Posterior vena cava (tissue), 2 donors: ENCODE results near the gene GLI3. TPM values are rescaled to one million over a fixed set of nuclear protein-coding genes. Genes with fewer than 3 reads are reported as not detected.

ENCODE experiments used
- DNase-seq: peaks from one replicate; pipeline ENCODE4 v3.0.0-alpha.2; 2020; ENCODE audit warnings: low spot score
- intact Hi-C, 2 donors: fragments of 100-400 bp; cut with DNase I; formaldehyde crosslinking; loops; one replicate each; pipeline versions ENCODE4 v1.14.1 to v1.14.2; 2022 to 2023
- total RNA-seq, 2 donors: library from RNA; stranded (reverse); fragmentation: NEBNext Ultra II Directional; extraction: Animal tissue kit (Norgen Biotek cat#: 25700); gene quantifications; one replicate each; pipeline ENCODE4 v1.2.1, GENCODE V29; 2021
- donor health status: DM: yes; HTN: yes; CAD: no.
- donor health status: DM: yes; HTN: yes; CAD: no.

Gene GLI3
- total RNA-seq, 2 donors from 2014 or later: 24.8 to 27.2 TPM

DNA sequence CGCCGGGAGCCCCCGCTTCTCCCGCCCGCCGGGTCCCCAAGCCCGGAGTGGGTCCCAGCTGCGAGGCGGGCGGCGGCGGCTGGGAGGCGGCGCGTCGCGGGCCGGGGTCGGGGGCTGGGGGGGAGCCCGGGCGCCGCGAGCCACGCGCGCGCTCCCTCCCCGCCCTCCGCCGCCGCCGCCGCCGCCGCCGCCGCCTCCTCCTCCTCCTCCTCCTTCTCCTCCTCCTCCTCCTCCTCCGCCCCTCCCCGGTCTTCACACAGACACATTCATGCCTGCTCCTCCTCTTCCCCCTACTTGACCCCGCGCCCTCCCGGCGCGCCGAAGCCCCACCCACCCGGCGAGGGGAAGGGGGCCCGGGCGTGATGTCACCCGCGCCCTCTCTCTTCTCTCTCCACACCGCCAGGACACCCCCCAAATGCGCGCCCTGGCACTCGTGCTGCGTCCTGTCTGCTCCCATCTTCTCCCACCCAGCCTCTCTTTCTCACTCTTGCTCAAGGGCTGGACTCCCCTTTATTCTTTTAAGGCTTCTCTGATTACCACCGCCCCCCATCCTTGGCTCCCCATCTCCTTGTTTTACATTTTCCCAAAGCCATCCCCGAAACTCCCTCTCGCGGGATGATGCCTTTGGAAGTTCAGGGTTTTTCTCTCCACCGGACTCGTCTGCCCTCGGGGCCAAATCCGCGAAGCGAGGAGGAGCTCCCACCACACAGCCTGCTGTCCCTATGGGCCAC lies 967 bp upstream of the GLI3 start:
- intact Hi-C loops: no loop called here
- DNase-seq: peak; percentile 87

- intact Hi-C loops: no loop called here
- peak; percentile 85 for DNase-seq
Observed at GRCh38 chr7:42236266-42236975, 588 bp downstream of the GLI3 start.

DNA sequence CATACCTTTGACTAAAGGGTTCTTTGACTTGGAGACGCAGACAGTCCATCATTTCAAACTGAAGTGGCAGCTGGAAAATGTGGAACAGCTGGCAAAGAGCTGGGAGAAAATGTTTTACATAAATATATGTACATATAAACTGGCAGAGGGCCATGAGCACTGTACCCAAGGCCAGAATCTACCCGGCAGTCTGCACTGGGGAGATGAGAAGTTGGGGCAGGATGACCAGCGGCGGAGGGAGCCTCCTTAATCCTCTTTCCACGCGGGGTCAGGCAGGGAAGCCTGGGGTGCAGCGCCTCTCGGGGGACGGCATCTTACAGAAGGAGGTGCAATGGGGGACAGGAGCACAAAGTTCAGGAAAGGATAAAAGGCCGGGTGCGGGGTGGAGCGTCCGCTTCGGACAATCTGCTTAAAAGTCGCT lies 1.3 kb downstream of the GLI3 start:
- intact Hi-C loops: no loop called here
- no peak for DNase-seq

DNA sequence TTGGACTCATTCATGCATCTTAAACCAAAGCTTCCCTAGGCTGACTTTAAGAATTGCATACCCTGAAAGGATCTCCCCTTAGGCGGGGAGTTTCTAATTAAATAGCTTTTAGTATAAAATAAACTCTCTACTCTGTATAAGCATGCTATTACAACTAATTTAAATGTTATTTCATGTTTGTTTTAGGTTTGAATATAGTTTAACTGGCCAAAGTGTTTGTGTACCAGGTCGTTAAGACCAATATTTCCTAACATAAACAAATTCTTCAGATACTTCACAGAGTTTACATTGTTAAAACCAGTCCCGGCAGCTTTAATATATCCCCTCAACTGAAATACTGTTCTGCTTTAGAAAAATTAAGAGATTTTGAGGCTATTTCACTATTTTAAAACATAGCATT lies 2.3 kb downstream of the GLI3 start:
- intact Hi-C loops: no loop called here
- DNase-seq: no peak

GRCh38 chr7:42233695-42234331 lies 3.2 kb downstream of the GLI3 start:
- DNase-seq: no peak
- intact Hi-C loops: no loop called here

GRCh38 chr7:42233171-42233570 lies 3.8 kb downstream of the GLI3 start:
- intact Hi-C loops: no loop called here

GRCh38 chr7:42232275-42232674 lies 4.7 kb downstream of the GLI3 start:
- intact Hi-C loops: no loop called here
- no peak for DNase-seq

More at GRCh38 chr7:42233171-42233570, 3.8 kb downstream of the GLI3 start:
- DNase-seq: no peak

GRCh38 chr7:42231043-42231787 lies 5.8 kb downstream of the GLI3 start:
- no peak for DNase-seq
- intact Hi-C loops: no loop called here

DNA sequence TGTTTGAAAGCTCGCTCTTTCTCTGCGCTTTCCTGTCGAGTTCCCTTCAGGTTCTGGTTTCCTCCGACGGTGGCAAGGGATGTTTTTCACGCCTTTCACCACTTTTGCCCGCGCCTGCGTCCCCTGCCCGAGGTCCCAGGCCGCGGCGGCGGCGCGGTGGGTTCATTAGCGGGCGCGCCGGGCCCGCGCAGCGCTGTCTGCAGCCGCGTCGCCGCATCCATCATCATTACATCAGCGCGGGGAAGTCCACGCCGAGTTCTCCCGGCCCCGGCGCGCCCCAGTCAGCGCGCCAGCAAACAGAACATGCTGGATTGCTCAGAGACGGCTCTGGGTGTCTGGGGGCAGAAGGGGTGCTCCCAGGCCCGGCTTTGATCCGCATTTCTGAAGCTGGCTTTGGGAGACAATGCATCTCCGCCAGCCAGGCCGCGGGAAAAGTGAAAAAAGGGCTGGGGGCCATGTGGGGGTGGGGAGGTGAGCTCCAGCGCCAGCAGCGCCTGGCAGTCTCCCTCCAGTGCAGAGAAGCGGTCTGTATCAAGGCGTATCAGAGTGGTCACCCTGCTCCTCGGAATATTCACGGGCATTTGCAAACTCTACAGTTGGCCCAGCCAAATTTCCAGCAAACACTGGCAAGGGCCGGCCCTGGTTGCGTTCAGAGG lies 8.9 kb downstream of the GLI3 start:
- intact Hi-C loops: no loop called here
- peak; percentile 86 for DNase-seq

- intact Hi-C loops: no loop called here
Observed at GRCh38 chr7:42227541-42227935, 9.5 kb downstream of the GLI3 start.

GRCh38 chr7:42227021-42227420 lies 10.0 kb downstream of the GLI3 start:
- DNase-seq: no peak
- intact Hi-C loops: no loop called here

More at GRCh38 chr7:42227541-42227935, 9.5 kb downstream of the GLI3 start:
- DNase-seq: no peak

GRCh38 chr7:42226354-42226941 lies 10.6 kb downstream of the GLI3 start:
- intact Hi-C loops: no loop called here
- DNase-seq: no peak

DNA sequence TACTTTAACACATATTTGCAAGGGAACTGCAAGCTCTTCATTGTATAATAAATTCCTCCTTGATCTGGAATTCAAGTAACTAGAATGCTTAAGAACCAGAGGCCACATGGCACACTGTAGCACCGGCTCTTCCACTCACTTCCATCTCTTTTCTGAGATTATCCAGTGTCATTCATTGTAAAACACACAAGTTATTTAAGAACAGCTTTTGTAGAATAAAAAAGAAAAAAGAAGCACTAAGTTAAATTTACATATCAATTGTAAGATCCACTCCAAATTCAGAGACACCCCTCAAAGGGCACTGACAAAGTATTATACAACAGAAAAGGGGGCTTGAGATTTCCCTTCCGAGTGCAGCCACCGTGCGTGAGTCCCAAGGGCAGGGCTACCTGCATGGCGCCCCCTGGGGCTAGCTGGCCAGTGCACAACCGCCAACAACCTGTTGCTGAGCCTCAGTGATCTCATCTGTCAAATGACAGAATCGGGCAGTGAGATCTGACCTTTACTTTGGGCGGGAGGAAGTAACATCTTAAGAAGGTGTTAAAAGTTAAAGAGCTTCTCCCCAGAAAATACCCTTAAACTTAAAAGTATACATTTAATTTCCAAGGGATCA lies 12.5 kb downstream of the GLI3 start:
- intact Hi-C loops: no loop called here

GRCh38 chr7:42222891-42223290 lies 14.1 kb downstream of the GLI3 start:
- intact Hi-C loops: no loop called here
- no peak for DNase-seq

More for the DNA sequence above, 12.5 kb downstream of the GLI3 start:
- no peak for DNase-seq

GRCh38 chr7:42222125-42222524 lies 14.9 kb downstream of the GLI3 start:
- no peak for DNase-seq
- intact Hi-C loops: no loop called here

GRCh38 chr7:42221304-42221703 lies 15.7 kb downstream of the GLI3 start:
- DNase-seq: no peak
- intact Hi-C loops: no loop called here

DNA sequence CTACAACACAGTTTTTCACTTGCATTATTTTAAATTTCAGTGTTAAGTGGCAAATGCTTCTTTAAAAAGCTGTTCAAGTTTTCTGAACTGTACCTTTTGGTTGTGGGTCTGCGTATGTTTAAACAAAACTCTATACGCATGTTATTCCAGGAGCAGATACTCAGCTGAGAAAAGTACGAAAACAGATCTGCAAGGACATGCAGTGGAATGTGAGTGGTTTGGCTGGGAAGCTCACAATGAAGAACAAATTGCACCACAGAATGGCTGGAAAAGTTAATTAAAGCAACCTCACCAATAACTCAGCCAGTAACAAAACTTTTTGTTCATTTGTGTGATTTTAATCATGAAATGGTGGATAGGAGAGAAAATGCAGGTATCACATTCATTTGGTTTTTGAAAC lies 17.6 kb downstream of the GLI3 start:
- DNase-seq: no peak
- intact Hi-C loops: no loop called here

DNA sequence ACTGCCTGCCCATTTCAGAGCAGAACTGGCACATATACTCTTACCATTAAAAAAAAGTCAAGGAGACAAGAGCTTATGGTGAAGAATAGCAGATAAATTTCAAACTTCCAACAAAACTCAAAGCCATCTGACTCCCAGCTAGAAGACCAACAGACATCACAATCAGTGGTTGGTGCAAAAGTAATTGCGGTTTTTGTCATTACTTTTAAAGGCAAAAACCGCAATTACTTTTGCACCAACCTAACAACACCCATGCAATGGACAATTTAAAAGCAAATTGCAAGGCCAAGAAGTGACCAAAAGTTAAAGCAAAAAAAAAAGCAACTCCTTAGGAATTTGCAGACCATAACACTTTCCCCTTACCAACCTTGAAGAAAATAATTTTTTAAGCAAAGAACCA lies 18.8 kb downstream of the GLI3 start:
- intact Hi-C loops: no loop called here
- DNase-seq: no peak
